PC-3 (cell line): ENCODE results near the gene UBA7. TPM values are rescaled to one million over a fixed set of nuclear protein-coding genes. Genes with fewer than 3 reads are reported as not detected.
"Not testable (repeated sequence)": the region's sequence is repeated elsewhere in the genome, so short reads cannot be mapped to it uniquely, and the experiment has no call there.

Experiments
- ATAC-seq: fragments of 200-7000 bp; cut with Tn5 transposase; 2 replicates; pipeline ENCODE4 v1.9.1; 2020; ENCODE audit warnings: mild to moderate bottlenecking, moderate library complexity
- BruUV-seq: library from RNA; stranded (reverse); fragments of 400-500 nt; replicated peaks from 2 replicates; lab custom pipeline; 2021; lab: Mats Ljungman, UMichigan
- CTCF ChIA-PET: fragments of 300-600 bp; sonication (Branson Sonifier 250); formaldehyde crosslinking; loops from one replicate; lab custom pipeline; 2022; ENCODE audit warnings: antibody characterized with exemption; lab: Charles Lee
- POLR2A ChIA-PET: fragments of 300-600 bp; sonication (Branson Sonifier 250); formaldehyde crosslinking; loops from one replicate; lab custom pipeline; 2022; ENCODE audit warnings: antibody characterized with exemption; ENCODE audit not compliant: unreplicated experiment; lab: Charles Lee
- DNase-seq: peaks from one replicate; pipeline ENCODE4 v3.0.0-alpha.2; 2015
- H2AFZ ChIP-seq: fragments of 300-600 bp; sonication (generic); 2 replicates; pipeline ENCODE4 v1.6.0; 2016; ENCODE audit warnings: antibody characterized with exemption, low read length
- H3F3A ChIP-seq: fragments of 300-600 bp; sonication (generic); one replicate; pipeline ENCODE4 v1.6.0; 2017; ENCODE audit warnings: antibody characterized with exemption, low read length, control low read depth, mild to moderate bottlenecking; ENCODE audit not compliant: unreplicated experiment
- H3K27ac ChIP-seq: fragments of 300-600 bp; sonication (generic); 2 replicates; pipeline ENCODE4 v1.5.1; 2016; ENCODE audit warnings: mild to moderate bottlenecking, low read length
- H3K27me3 ChIP-seq: fragments of 300-600 bp; sonication (generic); 2 replicates; pipeline ENCODE4 v1.6.1; 2016; ENCODE audit warnings: low read length, mixed read lengths
- H3K36me3 ChIP-seq: fragments of 300-600 bp; sonication (generic); 2 replicates; pipeline ENCODE4 v1.6.1; 2016; ENCODE audit warnings: low read depth, mixed run types, low read length, mixed read lengths
- H3K4me1 ChIP-seq: fragments of 300-600 bp; sonication (generic); 2 replicates; pipeline ENCODE4 v1.5.1; 2016; ENCODE audit warnings: low read length; ENCODE audit not compliant: insufficient read depth
- H3K4me2 ChIP-seq: fragments of 300-600 bp; sonication (generic); 2 replicates; pipeline ENCODE4 v1.6.0; 2016; ENCODE audit warnings: low read length
- H3K4me3 ChIP-seq: fragments of 300-600 bp; sonication (generic); 2 replicates; pipeline ENCODE4 v1.5.1; 2016; ENCODE audit warnings: mild to moderate bottlenecking, low read length, mixed read lengths
- H3K79me2 ChIP-seq: fragments of 300-600 bp; sonication (generic); 2 replicates; pipeline ENCODE4 v1.6.1; 2017; ENCODE audit warnings: low read length, mixed read lengths
- H3K9ac ChIP-seq: fragments of 300-600 bp; sonication (generic); 2 replicates; pipeline ENCODE4 v1.6.0; 2016; ENCODE audit warnings: mild to moderate bottlenecking, low read length
- H3K9me2 ChIP-seq: fragments of 300-600 bp; sonication (generic); replicated peaks from 2 replicates; pipeline ENCODE4 v1.6.1; 2016; ENCODE audit warnings: mixed run types, low read length, mixed read lengths
- H3K9me3 ChIP-seq: fragments of 300-600 bp; sonication (generic); 2 replicates; pipeline ENCODE4 v1.6.1; 2016; ENCODE audit warnings: low read length, mixed read lengths
- H4K20me1 ChIP-seq: fragments of 300-600 bp; sonication (generic); 2 replicates; pipeline ENCODE4 v1.6.1; 2016; ENCODE audit warnings: low read length, mixed read lengths
- EZH2 ChIP-seq: fragments of 300-600 bp; sonication (generic); IDR thresholded peaks from one replicate; pipeline ENCODE4 v1.6.1; 2017; ENCODE audit warnings: antibody characterized with exemption, mild to moderate bottlenecking, low read length; ENCODE audit not compliant: unreplicated experiment
- EZH2phosphoT487 ChIP-seq: fragments of 300-600 bp; sonication (generic); IDR thresholded peaks from 2 replicates; pipeline ENCODE4 v1.6.1; 2018; ENCODE audit warnings: mild to moderate bottlenecking, antibody characterized with exemption, low read length, borderline replicate concordance
- intact Hi-C: fragments of 100-400 bp; cut with micrococcal nuclease; formaldehyde crosslinking; loops from 2 replicates; pipeline ENCODE4 v1.9.0; 2023
- total RNA-seq: library from RNA; depleted of rRNA; stranded (reverse); fragments of >200 nt; gene quantifications from 2 replicates; pipeline ENCODE4 v1.2.3, GENCODE V29; 2014
- TF ChIP-seq, protein P1 (sequence below): fragments of 300-600 bp; sonication (generic); conservative IDR thresholded peaks from 2 replicates; pipeline ENCODE4 v1.5.1; 2017; ENCODE audit warnings: antibody characterized with exemption, low read depth, mild to moderate bottlenecking, low read length

Gene UBA7
- total RNA-seq, 1 experiment from 2014 or later, result 3.6 TPM

- Histone ChIP-seq H3K36me3 (peaks cover 12% of the 10 kb centered on the region; the same call in 1 of the 2 replicates), H3K4me3 (no peak overlapping the region), H3K4me2 (no peak overlapping the region), H3K4me1 (peaks cover 6% of the 10 kb centered on the region), H3K9me3 (no peaks in the 10 kb centered on the region), H3F3A (no peaks in the 10 kb centered on the region), H3K27me3 (no peaks in the 10 kb centered on the region), H3K27ac (no peak overlapping the region), H3K9ac (no peak overlapping the region), H3K79me2 (peaks cover 93% of the 10 kb centered on the region), H3K9me2 (no peaks in the 10 kb centered on the region), H4K20me1 (peaks cover 4% of the 10 kb centered on the region; the same call in 1 of the 2 replicates), H2AFZ (no peak overlapping the region)
- ChIA-PET POLR2A (no interaction called here), CTCF (interaction anchor here (0.6 kb wide), 1 partner anchor 24 kb away, joined by 3 read pairs; no protein-coding TSS in a partner anchor)
- intact Hi-C loops, result no loop called here
- ATAC-seq, result no peak
- TF ChIP-seq, protein P1, sequence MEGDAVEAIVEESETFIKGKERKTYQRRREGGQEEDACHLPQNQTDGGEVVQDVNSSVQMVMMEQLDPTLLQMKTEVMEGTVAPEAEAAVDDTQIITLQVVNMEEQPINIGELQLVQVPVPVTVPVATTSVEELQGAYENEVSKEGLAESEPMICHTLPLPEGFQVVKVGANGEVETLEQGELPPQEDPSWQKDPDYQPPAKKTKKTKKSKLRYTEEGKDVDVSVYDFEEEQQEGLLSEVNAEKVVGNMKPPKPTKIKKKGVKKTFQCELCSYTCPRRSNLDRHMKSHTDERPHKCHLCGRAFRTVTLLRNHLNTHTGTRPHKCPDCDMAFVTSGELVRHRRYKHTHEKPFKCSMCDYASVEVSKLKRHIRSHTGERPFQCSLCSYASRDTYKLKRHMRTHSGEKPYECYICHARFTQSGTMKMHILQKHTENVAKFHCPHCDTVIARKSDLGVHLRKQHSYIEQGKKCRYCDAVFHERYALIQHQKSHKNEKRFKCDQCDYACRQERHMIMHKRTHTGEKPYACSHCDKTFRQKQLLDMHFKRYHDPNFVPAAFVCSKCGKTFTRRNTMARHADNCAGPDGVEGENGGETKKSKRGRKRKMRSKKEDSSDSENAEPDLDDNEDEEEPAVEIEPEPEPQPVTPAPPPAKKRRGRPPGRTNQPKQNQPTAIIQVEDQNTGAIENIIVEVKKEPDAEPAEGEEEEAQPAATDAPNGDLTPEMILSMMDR, result no peak
- TF ChIP-seq EZH2phosphoT487 (no peak), EZH2 (no peak)
- BruUV-seq, result no TSS peak
- DNase-seq, result no peak
Measured at GRCh38 chr3:49780080-49780974, 33.4 kb downstream of the UBA7 start.

DNA sequence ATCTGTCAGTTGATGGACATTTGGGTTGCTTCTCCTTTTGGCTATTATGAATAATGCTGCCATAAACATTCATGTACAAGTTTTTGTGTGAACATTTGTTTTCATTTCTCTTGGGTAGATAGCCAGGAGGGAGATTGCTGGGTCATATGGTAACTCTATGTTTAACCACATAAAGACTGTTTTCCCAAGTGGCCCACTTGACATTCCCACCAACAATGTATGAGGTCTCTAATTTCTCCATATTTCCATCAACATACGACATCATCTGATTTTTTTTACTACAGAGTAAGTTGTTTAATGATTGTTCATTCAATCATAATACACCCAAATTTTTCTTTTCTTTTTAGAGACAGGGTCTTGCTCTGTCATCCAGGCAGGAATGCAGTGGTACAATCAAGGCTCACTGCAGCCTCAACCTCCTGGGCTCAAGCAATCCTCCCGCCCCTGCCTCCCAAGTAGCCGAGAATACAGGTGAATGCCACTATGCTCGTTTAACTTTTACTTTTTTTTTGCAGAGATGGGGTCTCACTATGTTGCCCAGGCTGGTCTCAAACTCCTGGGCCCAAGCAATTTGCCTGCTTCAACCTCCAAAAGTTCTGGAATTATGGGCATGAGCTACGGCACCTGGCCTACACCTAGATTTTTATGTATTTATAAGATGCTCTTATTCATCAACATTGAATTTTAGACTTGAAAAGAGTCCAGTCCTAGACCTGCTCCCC lies 34.2 kb downstream of the UBA7 start:
- no peak overlapping the region for H3K9ac ChIP-seq
- no peaks in the 10 kb centered on the region for H3K9me3 ChIP-seq
- ChIA-PET CTCF (no interaction called here), POLR2A (no interaction called here)
- no peak overlapping the region for H3K4me3 ChIP-seq
- H3K36me3 ChIP-seq, result peaks cover 12% of the 10 kb centered on the region; the same call in 1 of the 2 replicates
- peaks cover 9% of the 10 kb centered on the region for H3K4me1 ChIP-seq
- H3K27ac ChIP-seq, result no peak overlapping the region
- no peaks in the 10 kb centered on the region for H3K27me3 ChIP-seq
- peaks cover 9% of the 10 kb centered on the region; the same call in 1 of the 2 replicates for H4K20me1 ChIP-seq
- no peak for ATAC-seq
- intact Hi-C loops, result no loop called here
- H2AFZ ChIP-seq, result no peak overlapping the region
- H3K79me2 ChIP-seq, result peaks cover 93% of the 10 kb centered on the region
- no peak overlapping the region for H3K4me2 ChIP-seq
- no peaks in the 10 kb centered on the region for H3K9me2 ChIP-seq
- no peaks in the 10 kb centered on the region for H3F3A ChIP-seq
- DNase-seq, result no peak
- BruUV-seq, result no TSS peak
- TF ChIP-seq EZH2phosphoT487 (no peak), EZH2 (no peak)
- TF ChIP-seq, protein P1, result no peak

DNA sequence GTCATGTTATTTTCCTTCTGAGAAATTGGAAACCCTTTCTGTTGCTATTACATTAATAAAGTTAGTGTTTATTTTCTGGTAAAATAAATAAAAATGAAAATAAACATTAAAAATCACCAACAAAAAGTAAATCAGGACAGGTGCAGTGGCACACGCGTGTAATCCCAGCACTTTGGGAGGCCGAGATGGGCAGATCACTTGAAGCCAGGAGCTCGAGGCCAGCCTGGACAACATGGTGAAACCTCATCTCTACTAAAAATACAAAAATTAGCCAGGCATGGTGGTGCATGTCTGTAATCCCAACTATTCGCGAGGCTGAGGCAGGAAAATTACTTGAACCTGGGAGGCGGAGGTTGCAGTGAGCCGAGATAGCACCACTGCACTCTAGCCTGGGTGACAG lies 37.7 kb downstream of the UBA7 start:
- DNase-seq, H3K36me3 ChIP-seq, CTCF ChIA-PET, H2AFZ ChIP-seq, H3K9me2 ChIP-seq, POLR2A ChIA-PET, BruUV-seq, H3K27me3 ChIP-seq, H3F3A ChIP-seq, ATAC-seq, H3K4me3 ChIP-seq, intact Hi-C loops, H3K9ac ChIP-seq, H3K27ac ChIP-seq, H3K9me3 ChIP-seq, H3K4me2 ChIP-seq: not testable (repeated sequence)
- Histone ChIP-seq H4K20me1 (peaks cover 16% of the 10 kb centered on the region; the same call in 1 of the 2 replicates), H3K79me2 (peaks cover 90% of the 10 kb centered on the region), H3K4me1 (peaks cover 21% of the 10 kb centered on the region)
